Activated naive CD4-positive, alpha-beta T cell treated with anti-CD3 and anti-CD28 coated beads for 36 hours (primary cell): Measurements from ENCODE around the gene TANGO6. TPM values are rescaled to one million over a fixed set of nuclear protein-coding genes. Genes with fewer than 3 reads are reported as not detected.
A peak's percentile ranks its signal among the peaks of the same experiment; 100 is the strongest.

Experiments
- CTCF ChIA-PET: fragments of 350-600 bp; sonication (Branson Sonifier 250); formaldehyde crosslinking; loops from one replicate; lab custom pipeline; 2021; ENCODE audit warnings: antibody characterized with exemption; lab: Charles Lee
- DNase-seq: peaks from one replicate; pipeline ENCODE4 v3.0.0-alpha.2; 2020
- H3K27ac Mint-ChIP-seq: one replicate; pipeline ENCODE4 v1.8.0; 2021; ENCODE audit warnings: mild to moderate bottlenecking, mixed read lengths
- H3K27me3 Mint-ChIP-seq: one replicate; pipeline ENCODE4 v1.8.0; 2021; ENCODE audit warnings: low read depth, mixed read lengths
- H3K36me3 Mint-ChIP-seq: one replicate; pipeline ENCODE4 v1.8.0; 2021; ENCODE audit warnings: low read depth, mixed read lengths
- H3K4me1 Mint-ChIP-seq: one replicate; pipeline ENCODE4 v1.8.0; 2021; ENCODE audit warnings: low read depth, mixed read lengths
- H3K4me3 Mint-ChIP-seq: one replicate; pipeline ENCODE4 v1.8.0; 2021; ENCODE audit warnings: mild to moderate bottlenecking, moderate library complexity, mixed read lengths
- H3K9me3 Mint-ChIP-seq: one replicate; pipeline ENCODE4 v1.8.0; 2021; ENCODE audit warnings: mixed read lengths
- intact Hi-C: fragments of 100-400 bp; cut with micrococcal nuclease; formaldehyde crosslinking; loops from one replicate; pipeline ENCODE4 v1.15.1; 2023
- total RNA-seq, 2 experiments: library from RNA; stranded (reverse); gene quantifications; one replicate each; pipeline ENCODE4 v1.2.3, GENCODE V29; 2021

TANGO6 gene
- total RNA-seq, 2 experiments from 2014 or later: 21.6 to 22.3 TPM

GRCh38 chr16:68869492-68870088, 26.3 kb downstream of the TANGO6 start:
- H3K9me3 Mint-ChIP-seq: no peaks in the 10 kb centered on the region
- no peak for DNase-seq
- CTCF ChIA-PET: interaction anchor here (1.5 kb wide), 1 partner anchor 340 kb away, joined by 3 read pairs; no protein-coding TSS in a partner anchor
- no peaks in the 10 kb centered on the region for H3K4me1 Mint-ChIP-seq
- intact Hi-C loops: no loop called here
- no peak overlapping the region for H3K27ac Mint-ChIP-seq
- no peak overlapping the region for H3K4me3 Mint-ChIP-seq
- peaks cover 31% of the 10 kb centered on the region for H3K36me3 Mint-ChIP-seq
- no peaks in the 10 kb centered on the region for H3K27me3 Mint-ChIP-seq

GRCh38 chr16:68873635-68874471, 30.5 kb downstream of the TANGO6 start:
- CTCF ChIA-PET: no interaction called here
- Mint-ChIP-seq H3K4me3 (no peak overlapping the region), H3K9me3 (no peaks in the 10 kb centered on the region), H3K27me3 (no peaks in the 10 kb centered on the region), H3K4me1 (no peaks in the 10 kb centered on the region), H3K36me3 (peaks cover 39% of the 10 kb centered on the region), H3K27ac (no peak overlapping the region)
- intact Hi-C loops: no loop called here
- DNase-seq: no peak

GRCh38 chr16:68875871-68876270, 32.5 kb downstream of the TANGO6 start:
- Mint-ChIP-seq H3K27ac (no peak overlapping the region), H3K9me3 (no peaks in the 10 kb centered on the region), H3K36me3 (peaks cover 34% of the 10 kb centered on the region), H3K27me3 (no peaks in the 10 kb centered on the region), H3K4me3 (no peak overlapping the region), H3K4me1 (no peaks in the 10 kb centered on the region)
- intact Hi-C loops: no loop called here
- DNase-seq: no peak
- CTCF ChIA-PET: no interaction called here

- CTCF ChIA-PET: no interaction called here
- no peaks in the 10 kb centered on the region for H3K27me3 Mint-ChIP-seq
- no peaks in the 10 kb centered on the region for H3K9me3 Mint-ChIP-seq
- H3K27ac Mint-ChIP-seq: no peak overlapping the region
- intact Hi-C loops: no loop called here
- no peaks in the 10 kb centered on the region for H3K4me1 Mint-ChIP-seq
- no peak overlapping the region for H3K4me3 Mint-ChIP-seq
- peaks cover 10% of the 10 kb centered on the region for H3K36me3 Mint-ChIP-seq
- DNase-seq: no peak
Measured at GRCh38 chr16:68883685-68884084, 40.4 kb downstream of the TANGO6 start.

GRCh38 chr16:68884401-68884800, 41.1 kb downstream of the TANGO6 start:
- no peaks in the 10 kb centered on the region for H3K27me3 Mint-ChIP-seq

GRCh38 chr16:68884861-68885720, 41.8 kb downstream of the TANGO6 start:
- H3K4me3 Mint-ChIP-seq: no peak overlapping the region
- no peaks in the 10 kb centered on the region for H3K9me3 Mint-ChIP-seq
- intact Hi-C loops: no loop called here
- no peaks in the 10 kb centered on the region for H3K27me3 Mint-ChIP-seq
- DNase-seq: no peak
- CTCF ChIA-PET: no interaction called here
- H3K4me1 Mint-ChIP-seq: no peaks in the 10 kb centered on the region
- no peak overlapping the region for H3K27ac Mint-ChIP-seq
- peaks cover 11% of the 10 kb centered on the region for H3K36me3 Mint-ChIP-seq

More at GRCh38 chr16:68884401-68884800, 41.1 kb downstream of the TANGO6 start:
- intact Hi-C loops: no loop called here
- peaks cover 10% of the 10 kb centered on the region for H3K36me3 Mint-ChIP-seq
- no peak overlapping the region for H3K4me3 Mint-ChIP-seq
- no peak for DNase-seq
- H3K9me3 Mint-ChIP-seq: no peaks in the 10 kb centered on the region
- no peak overlapping the region for H3K27ac Mint-ChIP-seq
- CTCF ChIA-PET: no interaction called here
- no peaks in the 10 kb centered on the region for H3K4me1 Mint-ChIP-seq

- Mint-ChIP-seq H3K9me3 (no peaks in the 10 kb centered on the region), H3K4me1 (no peaks in the 10 kb centered on the region), H3K36me3 (peaks cover 6% of the 10 kb centered on the region), H3K4me3 (no peak overlapping the region), H3K27ac (no peak overlapping the region), H3K27me3 (no peaks in the 10 kb centered on the region)
- DNase-seq: no peak
- CTCF ChIA-PET: no interaction called here
- intact Hi-C loops: no loop called here
Measured at GRCh38 chr16:68887107-68887506, 43.8 kb downstream of the TANGO6 start.

- DNase-seq: no peak
- no peak overlapping the region for H3K4me3 Mint-ChIP-seq
- H3K4me1 Mint-ChIP-seq: no peaks in the 10 kb centered on the region
- peaks cover 10% of the 10 kb centered on the region for H3K36me3 Mint-ChIP-seq
- H3K27ac Mint-ChIP-seq: no peak overlapping the region
- CTCF ChIA-PET: no interaction called here
- intact Hi-C loops: no loop called here
- no peaks in the 10 kb centered on the region for H3K27me3 Mint-ChIP-seq
- H3K9me3 Mint-ChIP-seq: no peaks in the 10 kb centered on the region
Measured at GRCh38 chr16:68889508-68890150, 46.3 kb downstream of the TANGO6 start.

- Mint-ChIP-seq H3K27me3 (no peaks in the 10 kb centered on the region), H3K9me3 (no peaks in the 10 kb centered on the region), H3K4me1 (no peaks in the 10 kb centered on the region), H3K27ac (no peak overlapping the region), H3K4me3 (no peak overlapping the region), H3K36me3 (peaks cover 7% of the 10 kb centered on the region)
- intact Hi-C loops: no loop called here
- CTCF ChIA-PET: no interaction called here
- DNase-seq: no peak
Measured at GRCh38 chr16:68892214-68892613, 48.9 kb downstream of the TANGO6 start.

- H3K4me3 Mint-ChIP-seq: no peak overlapping the region
- H3K27ac Mint-ChIP-seq: no peak overlapping the region
- peaks cover 7% of the 10 kb centered on the region for H3K36me3 Mint-ChIP-seq
- H3K27me3 Mint-ChIP-seq: no peaks in the 10 kb centered on the region
- H3K9me3 Mint-ChIP-seq: no peaks in the 10 kb centered on the region
- H3K4me1 Mint-ChIP-seq: no peaks in the 10 kb centered on the region
- intact Hi-C loops: no loop called here
- no peak for DNase-seq
- CTCF ChIA-PET: no interaction called here
Measured at GRCh38 chr16:68892898-68893297, 49.6 kb downstream of the TANGO6 start.

- no peak overlapping the region for H3K4me3 Mint-ChIP-seq
- H3K4me1 Mint-ChIP-seq: no peaks in the 10 kb centered on the region
- H3K27me3 Mint-ChIP-seq: no peaks in the 10 kb centered on the region
- peak; percentile 6 for DNase-seq
- intact Hi-C loops: no loop called here
- H3K36me3 Mint-ChIP-seq: peaks cover 7% of the 10 kb centered on the region
- H3K27ac Mint-ChIP-seq: no peak overlapping the region
- CTCF ChIA-PET: no interaction called here
- H3K9me3 Mint-ChIP-seq: no peaks in the 10 kb centered on the region
Measured at GRCh38 chr16:68893710-68894705, 50.7 kb downstream of the TANGO6 start.
